Stimulated activated CD8-positive, alpha-beta memory T cell treated with anti-CD3 and anti-CD28 coated beads, Interleukin-7, amount 100 ng/mL, for 48 hours (primary cell): ENCODE results near the gene PDE9A.

Experiments
- DNase-seq, 2 donors: peaks; one replicate each; pipeline ENCODE4 v3.0.0-alpha.2; 2020; ENCODE audit warnings: low read depth in 1 of 2; ENCODE audit errors: extremely low read depth in 1 of 2

Gene PDE9A

GRCh38 chr21:42753804-42754203 lies 100.4 kb downstream of the PDE9A start:
- DNase-seq: no peak

GRCh38 chr21:42754270-42754933 lies 101.0 kb downstream of the PDE9A start:
- DNase-seq: no peak

- DNase-seq: no peak
Measured at GRCh38 chr21:42755031-42755665, 101.7 kb downstream of the PDE9A start.

GRCh38 chr21:42755766-42756579 lies 102.6 kb downstream of the PDE9A start:
- no peak for DNase-seq

GRCh38 chr21:42756580-42757250 lies 103.3 kb downstream of the PDE9A start:
- DNase-seq: no peak

- DNase-seq: no peak
Measured at GRCh38 chr21:42757422-42757821, 104.0 kb downstream of the PDE9A start.

- no peak for DNase-seq
Measured at GRCh38 chr21:42757826-42758655, 104.6 kb downstream of the PDE9A start.

GRCh38 chr21:42758721-42759593 lies 105.5 kb downstream of the PDE9A start:
- DNase-seq: no peak

GRCh38 chr21:42759594-42759927 lies 106.1 kb downstream of the PDE9A start:
- DNase-seq: no peak

GRCh38 chr21:42760361-42760950 lies 107.0 kb downstream of the PDE9A start:
- DNase-seq: no peak

- no peak for DNase-seq
Measured at GRCh38 chr21:42760951-42761751, 107.7 kb downstream of the PDE9A start.

GRCh38 chr21:42761776-42762335 lies 108.4 kb downstream of the PDE9A start:
- no peak for DNase-seq

GRCh38 chr21:42763581-42764442 lies 110.4 kb downstream of the PDE9A start:
- no peak for DNase-seq

GRCh38 chr21:42764443-42764760 lies 111.0 kb downstream of the PDE9A start:
- DNase-seq: no peak

- DNase-seq: no peak
Measured at GRCh38 chr21:42764883-42765282, 111.5 kb downstream of the PDE9A start.

GRCh38 chr21:42765656-42766055 lies 112.2 kb downstream of the PDE9A start:
- DNase-seq: no peak
